Rectal smooth muscle tissue (tissue), 1 donor: ENCODE measurements around the gene FHL3.
"Not testable (repeated sequence)": the region's sequence is repeated elsewhere in the genome, so short reads cannot be mapped to it uniquely, and the experiment has no call there.

ENCODE experiments used
- H3K27ac ChIP-seq: one replicate; pipeline ENCODE4 v1.7.0; 2013; ENCODE audit warnings: low read depth, low read length, inconsistent platforms
- H3K27me3 ChIP-seq: one replicate; pipeline ENCODE4 v1.7.0; 2013; ENCODE audit warnings: low read length; ENCODE audit not compliant: control insufficient read depth, insufficient read depth
- H3K36me3 ChIP-seq: one replicate; pipeline ENCODE4 v1.7.0; 2013; ENCODE audit warnings: low read length; ENCODE audit not compliant: control insufficient read depth, insufficient read depth
- H3K4me1 ChIP-seq: one replicate; pipeline ENCODE4 v1.7.0; 2013; ENCODE audit warnings: low read length; ENCODE audit not compliant: control insufficient read depth, insufficient read depth
- H3K4me3 ChIP-seq: one replicate; pipeline ENCODE4 v1.7.0; 2013; ENCODE audit warnings: low read length
- H3K9ac ChIP-seq: one replicate; pipeline ENCODE4 v1.7.0; 2013; ENCODE audit warnings: low read length

FHL3 gene

GRCh38 chr1:37983546-37983945 is 21.8 kb downstream of the FHL3 start:
- no peaks in the 10 kb centered on the region for H3K27me3 ChIP-seq
- H3K4me3 ChIP-seq, result no peak overlapping the region
- no peak overlapping the region for H3K9ac ChIP-seq
- H3K36me3 ChIP-seq, result peaks cover 38% of the 10 kb centered on the region
- no peak overlapping the region for H3K27ac ChIP-seq
- no peaks in the 10 kb centered on the region for H3K4me1 ChIP-seq

- Histone ChIP-seq H3K4me1 (no peaks in the 10 kb centered on the region), H3K27ac (no peak overlapping the region), H3K4me3 (no peak overlapping the region), H3K27me3 (no peaks in the 10 kb centered on the region), H3K9ac (no peak overlapping the region), H3K36me3 (peaks cover 22% of the 10 kb centered on the region)
Measured at GRCh38 chr1:37978541-37978940, 26.8 kb downstream of the FHL3 start.

GRCh38 chr1:37975083-37975482 is 30.2 kb downstream of the FHL3 start:
- H3K36me3 ChIP-seq, result peaks cover 16% of the 10 kb centered on the region
- H3K9ac ChIP-seq, H3K4me3 ChIP-seq, H3K27ac ChIP-seq, H3K4me1 ChIP-seq, H3K27me3 ChIP-seq: not testable (repeated sequence)

- Histone ChIP-seq H3K36me3 (peaks cover 12% of the 10 kb centered on the region), H3K27me3 (no peaks in the 10 kb centered on the region), H3K4me1 (no peaks in the 10 kb centered on the region), H3K27ac (no peak overlapping the region), H3K9ac (no peak overlapping the region), H3K4me3 (no peak overlapping the region)
Measured at GRCh38 chr1:37974567-37974966, 30.7 kb downstream of the FHL3 start.

GRCh38 chr1:37973684-37974083 is 31.6 kb downstream of the FHL3 start:
- H3K27ac ChIP-seq, H3K27me3 ChIP-seq, H3K4me3 ChIP-seq, H3K4me1 ChIP-seq, H3K9ac ChIP-seq: not testable (repeated sequence)
- peaks cover 14% of the 10 kb centered on the region for H3K36me3 ChIP-seq

- Histone ChIP-seq H3K4me3 (no peak overlapping the region), H3K27me3 (no peaks in the 10 kb centered on the region), H3K9ac (no peak overlapping the region), H3K36me3 (peaks cover 18% of the 10 kb centered on the region), H3K27ac (no peak overlapping the region), H3K4me1 (no peaks in the 10 kb centered on the region)
Measured at GRCh38 chr1:37965301-37965700, 40.0 kb downstream of the FHL3 start.

- not testable (repeated sequence) for H3K9ac ChIP-seq, H3K27ac ChIP-seq, H3K4me3 ChIP-seq, H3K27me3 ChIP-seq, H3K4me1 ChIP-seq
- H3K36me3 ChIP-seq, result peaks cover 19% of the 10 kb centered on the region
Measured at GRCh38 chr1:37964106-37964505, 41.2 kb downstream of the FHL3 start.

- H3K27me3 ChIP-seq, result no peaks in the 10 kb centered on the region
- no peak overlapping the region for H3K27ac ChIP-seq
- no peak overlapping the region for H3K4me3 ChIP-seq
- no peak overlapping the region for H3K9ac ChIP-seq
- H3K4me1 ChIP-seq, result no peaks in the 10 kb centered on the region
- H3K36me3 ChIP-seq, result peaks cover 9% of the 10 kb centered on the region
Measured at GRCh38 chr1:37958690-37959089, 46.6 kb downstream of the FHL3 start.

- H3K27ac ChIP-seq, result no peak overlapping the region
- H3K9ac ChIP-seq, result no peak overlapping the region
- H3K4me1 ChIP-seq, result no peaks in the 10 kb centered on the region
- H3K4me3 ChIP-seq, result no peak overlapping the region
- H3K27me3 ChIP-seq, result no peaks in the 10 kb centered on the region
- peaks cover 9% of the 10 kb centered on the region for H3K36me3 ChIP-seq
Measured at GRCh38 chr1:37955685-37956084, 49.6 kb downstream of the FHL3 start.

GRCh38 chr1:37954316-37954971 is 50.9 kb downstream of the FHL3 start:
- Histone ChIP-seq H3K4me1 (no peaks in the 10 kb centered on the region), H3K9ac (no peak overlapping the region), H3K27me3 (no peaks in the 10 kb centered on the region), H3K36me3 (peaks cover 7% of the 10 kb centered on the region), H3K27ac (no peak overlapping the region), H3K4me3 (no peak overlapping the region)

- no peak overlapping the region for H3K9ac ChIP-seq
- peaks cover 2% of the 10 kb centered on the region for H3K36me3 ChIP-seq
- no peaks in the 10 kb centered on the region for H3K27me3 ChIP-seq
- H3K4me3 ChIP-seq, result no peak overlapping the region
- no peaks in the 10 kb centered on the region for H3K4me1 ChIP-seq
- H3K27ac ChIP-seq, result no peak overlapping the region
Measured at GRCh38 chr1:37952738-37953137, 52.6 kb downstream of the FHL3 start.

GRCh38 chr1:37951783-37952624 is 53.3 kb downstream of the FHL3 start:
- Histone ChIP-seq H3K4me1 (peaks cover 3% of the 10 kb centered on the region), H3K27ac (no peak overlapping the region), H3K9ac (no peak overlapping the region), H3K4me3 (no peak overlapping the region), H3K27me3 (no peaks in the 10 kb centered on the region), H3K36me3 (peaks cover 2% of the 10 kb centered on the region)
